ENCODE measurements around the gene LARGE1.

DNA sequence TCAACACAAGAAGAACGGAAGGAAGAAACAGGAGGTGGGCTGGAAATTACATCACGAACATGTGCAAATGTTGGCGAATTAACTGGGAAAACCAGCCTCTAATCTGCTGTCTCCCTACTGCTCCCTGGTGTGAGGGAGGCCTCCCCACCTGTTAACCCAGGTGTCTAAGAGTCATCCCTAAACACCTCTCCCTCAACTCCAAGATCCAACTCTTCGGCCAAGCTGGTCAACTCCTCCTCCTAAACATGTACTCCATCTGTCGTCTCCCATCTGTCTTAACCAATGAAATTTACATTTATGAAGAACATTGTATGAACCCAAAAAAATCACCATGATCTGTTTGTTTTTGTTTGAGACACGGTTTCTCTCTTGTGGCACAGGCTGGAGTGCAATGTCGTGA lies 154.2 kb downstream of the LARGE1 start:
- TF ChIP-seq, protein P1, sequence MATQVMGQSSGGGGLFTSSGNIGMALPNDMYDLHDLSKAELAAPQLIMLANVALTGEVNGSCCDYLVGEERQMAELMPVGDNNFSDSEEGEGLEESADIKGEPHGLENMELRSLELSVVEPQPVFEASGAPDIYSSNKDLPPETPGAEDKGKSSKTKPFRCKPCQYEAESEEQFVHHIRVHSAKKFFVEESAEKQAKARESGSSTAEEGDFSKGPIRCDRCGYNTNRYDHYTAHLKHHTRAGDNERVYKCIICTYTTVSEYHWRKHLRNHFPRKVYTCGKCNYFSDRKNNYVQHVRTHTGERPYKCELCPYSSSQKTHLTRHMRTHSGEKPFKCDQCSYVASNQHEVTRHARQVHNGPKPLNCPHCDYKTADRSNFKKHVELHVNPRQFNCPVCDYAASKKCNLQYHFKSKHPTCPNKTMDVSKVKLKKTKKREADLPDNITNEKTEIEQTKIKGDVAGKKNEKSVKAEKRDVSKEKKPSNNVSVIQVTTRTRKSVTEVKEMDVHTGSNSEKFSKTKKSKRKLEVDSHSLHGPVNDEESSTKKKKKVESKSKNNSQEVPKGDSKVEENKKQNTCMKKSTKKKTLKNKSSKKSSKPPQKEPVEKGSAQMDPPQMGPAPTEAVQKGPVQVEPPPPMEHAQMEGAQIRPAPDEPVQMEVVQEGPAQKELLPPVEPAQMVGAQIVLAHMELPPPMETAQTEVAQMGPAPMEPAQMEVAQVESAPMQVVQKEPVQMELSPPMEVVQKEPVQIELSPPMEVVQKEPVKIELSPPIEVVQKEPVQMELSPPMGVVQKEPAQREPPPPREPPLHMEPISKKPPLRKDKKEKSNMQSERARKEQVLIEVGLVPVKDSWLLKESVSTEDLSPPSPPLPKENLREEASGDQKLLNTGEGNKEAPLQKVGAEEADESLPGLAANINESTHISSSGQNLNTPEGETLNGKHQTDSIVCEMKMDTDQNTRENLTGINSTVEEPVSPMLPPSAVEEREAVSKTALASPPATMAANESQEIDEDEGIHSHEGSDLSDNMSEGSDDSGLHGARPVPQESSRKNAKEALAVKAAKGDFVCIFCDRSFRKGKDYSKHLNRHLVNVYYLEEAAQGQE (IDR thresholded peaks at IDR 0.05; ENCODE audit: borderline replicate concordance in 1 of 2, low read depth in 1 of 2, low read length in 2 of 2): no peak
- TF ChIP-seq HNRNPUL1 (IDR thresholded peaks at IDR 0.05; ENCODE audit: low read depth, low read length) (no peak), ZNF441 (CRISPR knock-in tag; IDR thresholded peaks at IDR 0.05; ENCODE audit: borderline replicate concordance) (no peak), ZFP90 (CRISPR knock-in tag; IDR thresholded peaks at IDR 0.05; ENCODE audit: borderline replicate concordance) (no peak), YY1 (IDR thresholded peaks at IDR 0.05; ENCODE audit: insufficient read depth, insufficient replicate concordance, low read depth, low read length) (no peak), AGO2 (optimal IDR thresholded peaks at IDR 0.05; ENCODE audit: low read depth, low read length) (no peak)
- TF ChIP-seq, protein P2, sequence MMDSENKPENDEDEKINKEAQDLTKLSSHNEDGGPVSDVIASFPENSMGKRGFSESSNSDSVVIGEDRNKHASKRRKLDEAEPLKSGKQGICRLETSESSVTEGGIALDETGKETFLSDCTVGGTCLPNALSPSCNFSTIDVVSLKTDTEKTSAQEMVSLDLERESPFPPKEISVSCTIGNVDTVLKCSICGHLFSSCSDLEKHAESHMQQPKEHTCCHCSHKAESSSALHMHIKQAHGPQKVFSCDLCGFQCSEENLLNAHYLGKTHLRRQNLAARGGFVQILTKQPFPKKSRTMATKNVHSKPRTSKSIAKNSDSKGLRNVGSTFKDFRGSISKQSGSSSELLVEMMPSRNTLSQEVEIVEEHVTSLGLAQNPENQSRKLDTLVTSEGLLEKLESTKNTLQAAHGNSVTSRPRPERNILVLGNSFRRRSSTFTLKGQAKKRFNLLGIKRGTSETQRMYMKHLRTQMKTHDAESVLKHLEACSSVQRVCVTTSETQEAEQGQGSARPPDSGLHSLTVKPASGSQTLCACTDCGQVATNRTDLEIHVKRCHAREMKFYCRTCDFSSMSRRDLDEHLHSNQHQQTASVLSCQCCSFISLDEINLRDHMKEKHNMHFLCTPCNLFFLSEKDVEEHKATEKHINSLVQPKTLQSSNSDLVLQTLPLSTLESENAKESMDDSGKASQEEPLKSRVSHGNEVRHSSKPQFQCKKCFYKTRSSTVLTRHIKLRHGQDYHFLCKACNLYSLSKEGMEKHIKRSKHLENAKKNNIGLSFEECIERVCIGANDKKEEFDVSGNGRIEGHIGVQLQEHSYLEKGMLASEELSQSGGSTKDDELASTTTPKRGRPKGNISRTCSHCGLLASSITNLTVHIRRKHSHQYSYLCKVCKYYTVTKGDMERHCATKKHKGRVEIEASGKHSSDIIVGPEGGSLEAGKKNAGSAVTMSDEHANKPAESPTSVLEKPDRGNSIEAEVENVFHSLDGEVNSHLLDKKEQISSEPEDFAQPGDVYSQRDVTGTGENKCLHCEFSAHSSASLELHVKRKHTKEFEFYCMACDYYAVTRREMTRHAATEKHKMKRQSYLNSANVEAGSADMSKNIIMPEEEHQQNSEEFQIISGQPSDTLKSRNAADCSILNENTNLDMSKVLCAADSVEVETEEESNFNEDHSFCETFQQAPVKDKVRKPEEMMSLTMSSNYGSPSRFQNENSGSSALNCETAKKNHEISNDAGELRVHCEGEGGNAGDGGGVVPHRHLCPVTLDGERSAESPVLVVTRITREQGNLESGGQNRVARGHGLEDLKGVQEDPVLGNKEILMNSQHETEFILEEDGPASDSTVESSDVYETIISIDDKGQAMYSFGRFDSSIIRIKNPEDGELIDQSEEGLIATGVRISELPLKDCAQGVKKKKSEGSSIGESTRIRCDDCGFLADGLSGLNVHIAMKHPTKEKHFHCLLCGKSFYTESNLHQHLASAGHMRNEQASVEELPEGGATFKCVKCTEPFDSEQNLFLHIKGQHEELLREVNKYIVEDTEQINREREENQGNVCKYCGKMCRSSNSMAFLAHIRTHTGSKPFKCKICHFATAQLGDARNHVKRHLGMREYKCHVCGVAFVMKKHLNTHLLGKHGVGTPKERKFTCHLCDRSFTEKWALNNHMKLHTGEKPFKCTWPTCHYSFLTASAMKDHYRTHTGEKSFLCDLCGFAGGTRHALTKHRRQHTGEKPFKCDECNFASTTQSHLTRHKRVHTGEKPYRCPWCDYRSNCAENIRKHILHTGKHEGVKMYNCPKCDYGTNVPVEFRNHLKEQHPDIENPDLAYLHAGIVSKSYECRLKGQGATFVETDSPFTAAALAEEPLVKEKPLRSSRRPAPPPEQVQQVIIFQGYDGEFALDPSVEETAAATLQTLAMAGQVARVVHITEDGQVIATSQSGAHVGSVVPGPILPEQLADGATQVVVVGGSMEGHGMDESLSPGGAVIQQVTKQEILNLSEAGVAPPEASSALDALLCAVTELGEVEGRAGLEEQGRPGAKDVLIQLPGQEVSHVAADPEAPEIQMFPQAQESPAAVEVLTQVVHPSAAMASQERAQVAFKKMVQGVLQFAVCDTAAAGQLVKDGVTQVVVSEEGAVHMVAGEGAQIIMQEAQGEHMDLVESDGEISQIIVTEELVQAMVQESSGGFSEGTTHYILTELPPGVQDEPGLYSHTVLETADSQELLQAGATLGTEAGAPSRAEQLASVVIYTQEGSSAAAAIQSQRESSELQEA (CRISPR knock-in tag; IDR thresholded peaks at IDR 0.05; ENCODE audit: not compliant biosample characterization): no peak
- TF ChIP-seq, protein P3, sequence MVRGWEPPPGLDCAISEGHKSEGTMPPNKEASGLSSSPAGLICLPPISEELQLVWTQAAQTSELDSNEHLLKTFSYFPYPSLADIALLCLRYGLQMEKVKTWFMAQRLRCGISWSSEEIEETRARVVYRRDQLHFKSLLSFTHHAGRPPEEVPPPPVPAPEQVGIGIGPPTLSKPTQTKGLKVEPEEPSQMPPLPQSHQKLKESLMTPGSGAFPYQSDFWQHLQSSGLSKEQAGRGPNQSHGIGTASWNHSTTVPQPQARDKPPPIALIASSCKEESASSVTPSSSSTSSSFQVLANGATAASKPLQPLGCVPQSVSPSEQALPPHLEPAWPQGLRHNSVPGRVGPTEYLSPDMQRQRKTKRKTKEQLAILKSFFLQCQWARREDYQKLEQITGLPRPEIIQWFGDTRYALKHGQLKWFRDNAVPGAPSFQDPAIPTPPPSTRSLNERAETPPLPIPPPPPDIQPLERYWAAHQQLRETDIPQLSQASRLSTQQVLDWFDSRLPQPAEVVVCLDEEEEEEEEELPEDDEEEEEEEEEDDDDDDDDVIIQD (CRISPR knock-in tag; IDR thresholded peaks at IDR 0.05; ENCODE audit: low read depth): no peak
- TF ChIP-seq, protein P4, sequence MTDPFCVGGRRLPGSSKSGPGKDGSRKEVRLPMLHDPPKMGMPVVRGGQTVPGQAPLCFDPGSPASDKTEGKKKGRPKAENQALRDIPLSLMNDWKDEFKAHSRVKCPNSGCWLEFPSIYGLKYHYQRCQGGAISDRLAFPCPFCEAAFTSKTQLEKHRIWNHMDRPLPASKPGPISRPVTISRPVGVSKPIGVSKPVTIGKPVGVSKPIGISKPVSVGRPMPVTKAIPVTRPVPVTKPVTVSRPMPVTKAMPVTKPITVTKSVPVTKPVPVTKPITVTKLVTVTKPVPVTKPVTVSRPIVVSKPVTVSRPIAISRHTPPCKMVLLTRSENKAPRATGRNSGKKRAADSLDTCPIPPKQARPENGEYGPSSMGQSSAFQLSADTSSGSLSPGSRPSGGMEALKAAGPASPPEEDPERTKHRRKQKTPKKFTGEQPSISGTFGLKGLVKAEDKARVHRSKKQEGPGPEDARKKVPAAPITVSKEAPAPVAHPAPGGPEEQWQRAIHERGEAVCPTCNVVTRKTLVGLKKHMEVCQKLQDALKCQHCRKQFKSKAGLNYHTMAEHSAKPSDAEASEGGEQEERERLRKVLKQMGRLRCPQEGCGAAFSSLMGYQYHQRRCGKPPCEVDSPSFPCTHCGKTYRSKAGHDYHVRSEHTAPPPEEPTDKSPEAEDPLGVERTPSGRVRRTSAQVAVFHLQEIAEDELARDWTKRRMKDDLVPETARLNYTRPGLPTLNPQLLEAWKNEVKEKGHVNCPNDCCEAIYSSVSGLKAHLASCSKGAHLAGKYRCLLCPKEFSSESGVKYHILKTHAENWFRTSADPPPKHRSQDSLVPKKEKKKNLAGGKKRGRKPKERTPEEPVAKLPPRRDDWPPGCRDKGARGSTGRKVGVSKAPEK (CRISPR knock-in tag; IDR thresholded peaks at IDR 0.05; ENCODE audit: borderline replicate concordance): no peak
- TF ChIP-seq, protein P5, sequence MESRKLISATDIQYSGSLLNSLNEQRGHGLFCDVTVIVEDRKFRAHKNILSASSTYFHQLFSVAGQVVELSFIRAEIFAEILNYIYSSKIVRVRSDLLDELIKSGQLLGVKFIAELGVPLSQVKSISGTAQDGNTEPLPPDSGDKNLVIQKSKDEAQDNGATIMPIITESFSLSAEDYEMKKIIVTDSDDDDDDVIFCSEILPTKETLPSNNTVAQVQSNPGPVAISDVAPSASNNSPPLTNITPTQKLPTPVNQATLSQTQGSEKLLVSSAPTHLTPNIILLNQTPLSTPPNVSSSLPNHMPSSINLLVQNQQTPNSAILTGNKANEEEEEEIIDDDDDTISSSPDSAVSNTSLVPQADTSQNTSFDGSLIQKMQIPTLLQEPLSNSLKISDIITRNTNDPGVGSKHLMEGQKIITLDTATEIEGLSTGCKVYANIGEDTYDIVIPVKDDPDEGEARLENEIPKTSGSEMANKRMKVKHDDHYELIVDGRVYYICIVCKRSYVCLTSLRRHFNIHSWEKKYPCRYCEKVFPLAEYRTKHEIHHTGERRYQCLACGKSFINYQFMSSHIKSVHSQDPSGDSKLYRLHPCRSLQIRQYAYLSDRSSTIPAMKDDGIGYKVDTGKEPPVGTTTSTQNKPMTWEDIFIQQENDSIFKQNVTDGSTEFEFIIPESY (CRISPR knock-in tag; IDR thresholded peaks at IDR 0.05): no peak
